SK-N-SH (cell line): ENCODE measurements around the gene TMTC2. TPM values are rescaled to one million over a fixed set of nuclear protein-coding genes. Genes with fewer than 3 reads are reported as not detected.

ENCODE experiments used
- CTCF ChIA-PET: fragments of 300-600, 350-600 bp; formaldehyde crosslinking; extraction: SDS; loops from one replicate; lab custom pipeline; 2021; lab: Yijun Ruan, JAX
- POLR2A ChIA-PET: fragments of 350-600 bp; sonication (Branson Sonifier 250); formaldehyde crosslinking; extraction: SDS; loops from one replicate; lab custom pipeline; 2020; ENCODE audit warnings: antibody characterized with exemption, inconsistent platforms; lab: Yijun Ruan, JAX
- DNase-seq: peaks from one replicate; pipeline ENCODE4 v3.0.0; 2012
- H2AFZ ChIP-seq: fragments of 200-600 bp; sonication (generic); 2 replicates; pipeline ENCODE4 v1.8.1; 2016; ENCODE audit warnings: antibody characterized with exemption, mild to moderate bottlenecking, low read depth
- H3F3A ChIP-seq: fragments of 200-600 bp; sonication (generic); replicated peaks from 2 replicates; pipeline ENCODE3; 2016; ENCODE audit warnings: antibody characterized with exemption, mild to moderate bottlenecking; ENCODE audit not compliant: insufficient read depth
- H3K27ac ChIP-seq, 2 experiments: fragments of 200-500 bp in 1 of 2; fragments of 200-600 bp in 1 of 2; sonication (Bioruptor generic) in 1 of 2; sonication (generic), shearing (Covaris generic) in 1 of 2; 2 replicates each; pipeline versions ENCODE4 v1.5.1 to v1.6.1; 2014 to 2016; ENCODE audit warnings: low read depth in 2 of 2, inconsistent platforms in 1 of 2, low read length in 1 of 2, mild to moderate bottlenecking in 1 of 2, mixed read lengths in 1 of 2
- H3K27me3 ChIP-seq: fragments of 200-600 bp; sonication (generic), shearing (Covaris generic); 2 replicates; pipeline ENCODE4 v1.6.1; 2016; ENCODE audit warnings: mixed run types; ENCODE audit not compliant: insufficient read depth
- H3K36me3 ChIP-seq, 2 experiments: fragments of 200-500 bp in 1 of 2; fragments of 200-600 bp in 1 of 2; sonication (Bioruptor generic) in 1 of 2; sonication (generic) in 1 of 2; replicated peaks in 1 of 2; 2 replicates each; pipeline versions ENCODE3 to v1.5.1; 2014 to 2016; ENCODE audit warnings: low read length in 1 of 2, mild to moderate bottlenecking in 1 of 2; ENCODE audit not compliant: insufficient read depth in 2 of 2, control insufficient read depth in 1 of 2
- H3K4me1 ChIP-seq, 2 experiments: fragments of 200-500 bp in 1 of 2; fragments of 200-600 bp in 1 of 2; sonication (Bioruptor generic) in 1 of 2; sonication (generic), shearing (Covaris generic) in 1 of 2; 2 replicates each; pipeline versions ENCODE4 v1.5.1 to v1.6.1; 2014 to 2016; ENCODE audit warnings: low read depth in 1 of 2, low read length in 1 of 2, mixed run types in 1 of 2; ENCODE audit not compliant: insufficient read depth in 2 of 2, control insufficient read depth in 1 of 2
- H3K4me2 ChIP-seq: fragments of 200-600 bp; sonication (generic), shearing (Covaris generic); 2 replicates; pipeline ENCODE4 v1.6.1; 2017; ENCODE audit warnings: mixed run types
- H3K4me3 ChIP-seq, 2 experiments: fragments of 200-500 bp in 1 of 2; fragments of 200-600 bp in 1 of 2; sonication (Bioruptor generic) in 1 of 2; sonication (generic), shearing (Covaris generic) in 1 of 2; 2 replicates each; pipeline versions ENCODE4 v1.5.1 to v1.8.1; 2014 to 2016; ENCODE audit warnings: low read depth in 2 of 2, inconsistent platforms in 1 of 2, low read length in 1 of 2, mild to moderate bottlenecking in 1 of 2, mixed read lengths in 1 of 2, moderate library complexity in 1 of 2
- H3K79me2 ChIP-seq: fragments of 200-600 bp; sonication (generic); 2 replicates; pipeline ENCODE4 v1.8.1; 2017; ENCODE audit warnings: mild to moderate bottlenecking; ENCODE audit not compliant: insufficient read depth
- H3K9ac ChIP-seq: fragments of 200-600 bp; sonication (generic); 2 replicates; pipeline ENCODE4 v1.6.1; 2017; ENCODE audit warnings: mixed run types
- H3K9me2 ChIP-seq: fragments of 200-600 bp; sonication (generic); 2 replicates; pipeline ENCODE4 v1.6.1; 2017; ENCODE audit warnings: mixed run types
- H3K9me3 ChIP-seq: fragments of 200-600 bp; sonication (generic); 2 replicates; pipeline ENCODE4 v1.6.1; 2017; ENCODE audit warnings: mixed run types, mild to moderate bottlenecking, moderate library complexity
- H4K20me1 ChIP-seq: fragments of 200-600 bp; sonication (generic); 2 replicates; pipeline ENCODE4 v1.6.1; 2017; ENCODE audit warnings: mild to moderate bottlenecking, mixed run types; ENCODE audit not compliant: insufficient read depth
- GABPA ChIP-seq: IDR thresholded peaks from 2 replicates; pipeline ENCODE4 v1.4.0; 2012; ENCODE audit warnings: low read depth, mild to moderate bottlenecking
- IRF3 ChIP-seq: fragments of 150-350 bp; IDR thresholded peaks from 2 replicates; pipeline ENCODE4 v1.6.1; 2016; ENCODE audit warnings: mild to moderate bottlenecking, low read depth, low read length
- JUND ChIP-seq: IDR thresholded peaks from 2 replicates; pipeline ENCODE4 v1.4.0; 2012
- MEF2A ChIP-seq: IDR thresholded peaks from 2 replicates; pipeline ENCODE4 v1.4.0; 2012; ENCODE audit warnings: low read depth, borderline replicate concordance
- MXI1 ChIP-seq: IDR thresholded peaks from 2 replicates; pipeline ENCODE4 v1.6.1; 2012; ENCODE audit warnings: mild to moderate bottlenecking, low read depth, low read length, improper control_type of control experiment
- PBX3 ChIP-seq: IDR thresholded peaks from 2 replicates; pipeline ENCODE4; 2012
- RFX5 ChIP-seq: IDR thresholded peaks from 2 replicates; pipeline ENCODE4 v1.6.1; 2012; ENCODE audit warnings: mild to moderate bottlenecking, improper control_type of control experiment, low read length
- RXRA ChIP-seq: IDR thresholded peaks from 2 replicates; pipeline ENCODE4 v1.4.0; 2012; ENCODE audit warnings: low read depth, mild to moderate bottlenecking, borderline replicate concordance
- TCF12 ChIP-seq: IDR thresholded peaks from 2 replicates; pipeline ENCODE4 v1.4.0; 2012
- ZBTB33 ChIP-seq: IDR thresholded peaks from 2 replicates; pipeline ENCODE4 v1.4.0; 2012; ENCODE audit warnings: low read depth, borderline replicate concordance
- WGBS: methylation state at CpG from one replicate; pipeline ENCODE4 v1.1.6; 2017; ENCODE audit warnings: low lambda C conversion rate; 5-methylcytosine and 5-hydroxymethylcytosine counted together
- polyA plus RNA-seq, 3 experiments: library from polyadenylated mRNA; depleted of rRNA; stranded (reverse); fragments of >200 nt; gene quantifications; 2 replicates each; pipeline ENCODE4 v1.2.3, GENCODE V29; 2012

TMTC2 gene
- polyA plus RNA-seq, 1 of the 3 experiments (the other 2 are of a cell fraction): 4.1 TPM

- H3F3A ChIP-seq: no peaks in the 10 kb centered on the region
- H3K27ac ChIP-seq: no peak overlapping the region
- no peak overlapping the region for H3K4me3 ChIP-seq
- no peak overlapping the region for H3K4me2 ChIP-seq
- ChIA-PET CTCF (no interaction called here), POLR2A (no interaction called here)
- H3K9me3 ChIP-seq: no peaks in the 10 kb centered on the region
- H3K9me2 ChIP-seq: no peaks in the 10 kb centered on the region
- 91% methylated on average over 4 of the region's 4 CpGs for WGBS
- H3K9ac ChIP-seq: no peak overlapping the region
- no peaks in the 10 kb centered on the region for H3K79me2 ChIP-seq
- TF ChIP-seq IRF3 (no peak), MEF2A (no peak)
- H3K36me3 ChIP-seq: no peaks in the 10 kb centered on the region
- H3K27me3 ChIP-seq: no peaks in the 10 kb centered on the region
- DNase-seq: no peak
- no peaks in the 10 kb centered on the region; a peak in 1 of 4 replicates for H3K4me1 ChIP-seq
- H2AFZ ChIP-seq: no peak overlapping the region
- H4K20me1 ChIP-seq: no peaks in the 10 kb centered on the region
These were observed 353.6 kb downstream of the TMTC2 start for GRCh38 chr12:83040339-83040738.

GRCh38 chr12:83040991-83041390 lies 354.3 kb downstream of the TMTC2 start:
- Histone ChIP-seq H3K9me3 (no peaks in the 10 kb centered on the region), H3K9me2 (no peaks in the 10 kb centered on the region), H3K4me3 (no peak overlapping the region), H3K27me3 (no peaks in the 10 kb centered on the region), H3K4me2 (no peak overlapping the region), H2AFZ (no peak overlapping the region), H3K27ac (no peak overlapping the region), H3K36me3 (no peaks in the 10 kb centered on the region), H3K79me2 (no peaks in the 10 kb centered on the region), H4K20me1 (no peaks in the 10 kb centered on the region), H3F3A (no peaks in the 10 kb centered on the region), H3K9ac (no peak overlapping the region), H3K4me1 (peaks cover 0 to 5% of the 10 kb centered on the region in 2 experiments; a peak in 2 of 4 replicates)
- ChIA-PET POLR2A (no interaction called here), CTCF (no interaction called here)
- WGBS: 97% methylated on average over 2 of the region's 2 CpGs
- no peak for DNase-seq
- TF ChIP-seq GABPA: no peak
- TF ChIP-seq TCF12: no peak
- TF ChIP-seq RXRA: no peak
- TF ChIP-seq RFX5: no peak
- no peak for TF ChIP-seq JUND
- no peak for TF ChIP-seq PBX3
- no peak for TF ChIP-seq MXI1
- TF ChIP-seq ZBTB33: no peak
